ENCODE results near the gene CNFN. TPM values are rescaled to one million over a fixed set of nuclear protein-coding genes. Genes with fewer than 3 reads are reported as not detected.

The CNFN gene
- total and polyA plus RNA-seq, 10 of the 15 experiments (the other 5 are each of a cell fraction or from before 2014, with no cell fraction given), result 0.60 TPM; not detected in 9

- Histone ChIP-seq H2AFZ (ENCODE audit: control insufficient read depth, low read depth, low read length) (peak overlapping the region; percentile 87; the same call in 1 of the 2 replicates), H3K4me2 (ENCODE audit: control insufficient read depth, insufficient read depth) (peak overlapping the region; percentile 97; the same call in 1 of the 2 replicates), H3K4me3 (no peak overlapping the region), H3K36me3 (ENCODE audit: control insufficient read depth in 2 of 2, insufficient read depth in 2 of 2, low read length in 1 of 2) (no peaks in the 10 kb centered on the region), H3K27me3 (replicated peaks in 1 of 2; ENCODE audit: control insufficient read depth in 2 of 2, insufficient read depth in 2 of 2, low read length in 1 of 2) (no peaks in the 10 kb centered on the region), H3K9ac (ENCODE audit: control insufficient read depth, insufficient read depth, low read length) (no peak overlapping the region), H3K4me1 (ENCODE audit: control insufficient read depth, insufficient read depth, low read length) (peaks cover 16% of the 10 kb centered on the region), H3K9me3 (replicated peaks; ENCODE audit: control insufficient read depth, insufficient read depth, low read length) (no peaks in the 10 kb centered on the region), H3K79me2 (ENCODE audit: control insufficient read depth, insufficient read depth, low read length) (peaks cover 4% of the 10 kb centered on the region), H3K27ac (ENCODE audit: control insufficient read depth, insufficient read depth) (no peak overlapping the region), H4K20me1 (ENCODE audit: control insufficient read depth, insufficient read depth) (no peaks in the 10 kb centered on the region)
- TF ChIP-seq, protein P1, sequence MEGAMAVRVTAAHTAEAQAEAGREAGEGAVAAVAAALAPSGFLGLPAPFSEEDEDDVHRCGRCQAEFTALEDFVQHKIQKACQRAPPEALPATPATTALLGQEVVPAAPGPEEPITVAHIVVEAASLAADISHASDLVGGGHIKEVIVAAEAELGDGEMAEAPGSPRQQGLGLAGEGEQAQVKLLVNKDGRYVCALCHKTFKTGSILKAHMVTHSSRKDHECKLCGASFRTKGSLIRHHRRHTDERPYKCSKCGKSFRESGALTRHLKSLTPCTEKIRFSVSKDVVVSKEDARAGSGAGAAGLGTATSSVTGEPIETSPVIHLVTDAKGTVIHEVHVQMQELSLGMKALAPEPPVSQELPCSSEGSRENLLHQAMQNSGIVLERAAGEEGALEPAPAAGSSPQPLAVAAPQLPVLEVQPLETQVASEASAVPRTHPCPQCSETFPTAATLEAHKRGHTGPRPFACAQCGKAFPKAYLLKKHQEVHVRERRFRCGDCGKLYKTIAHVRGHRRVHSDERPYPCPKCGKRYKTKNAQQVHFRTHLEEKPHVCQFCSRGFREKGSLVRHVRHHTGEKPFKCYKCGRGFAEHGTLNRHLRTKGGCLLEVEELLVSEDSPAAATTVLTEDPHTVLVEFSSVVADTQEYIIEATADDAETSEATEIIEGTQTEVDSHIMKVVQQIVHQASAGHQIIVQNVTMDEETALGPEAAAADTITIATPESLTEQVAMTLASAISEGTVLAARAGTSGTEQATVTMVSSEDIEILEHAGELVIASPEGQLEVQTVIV (IDR thresholded peaks at IDR 0.05; ENCODE audit: borderline replicate concordance, partially characterized antibody), result no peak
- RAD21 ChIA-PET (ENCODE audit: unreplicated experiment), result interaction anchor here (1.6 kb wide), 1 partner anchor 9 kb away, joined by 9 read pairs; no protein-coding TSS in a partner anchor
- SMC1A ChIA-PET (ENCODE audit: uncharacterized antibody, unreplicated experiment), result interaction anchor here (1.1 to 1.2 kb wide), 2 partner anchors 9 to 14 kb away, joined by 3 to 4 read pairs; no protein-coding TSS in a partner anchor
- CTCF ChIA-PET, result interaction anchor here (0.8 to 4.4 kb wide), 6 partner anchors 9 to 43 kb away, joined by 3 to 27 read pairs (median 15); no protein-coding TSS in a partner anchor
- 95% methylated on average over 13 of the region's 15 CpGs for WGBS (ENCODE audit: insufficient coverage, insufficient replicate concordance, low lambda C conversion rate, missing lambda C conversion rate)
- DNase-seq (ENCODE audit: low read depth, low spot score) (no peak), ATAC-seq (no peak), FAIRE-seq (no peak)
- POLR2A ChIA-PET, result interaction anchor here (1.4 kb wide), 1 partner anchor 205 kb away, joined by 4 read pairs; no protein-coding TSS in a partner anchor
- BruUV-seq (replicated peaks), result no TSS peak
- intact Hi-C loops (cut with micrococcal nuclease; ENCODE audit: unreplicated experiment), result loop anchor here (5.0 kb wide), 1 partner anchor 97 kb away; the partner anchor contains the start of gene MEGF8
- in situ Hi-C loops (cut with MboI), result no loop called here
Observed at GRCh38 chr19:42424345-42424707, 34.2 kb upstream of the CNFN start.

Data from GM12878 (cell line).